ENCODE data around the gene MTIF3. TPM values are rescaled to one million over a fixed set of nuclear protein-coding genes. Genes with fewer than 3 reads are reported as not detected.

The MTIF3 gene
- polyA plus RNA-seq, 1 of the 3 experiments (the other 2 are of a cell fraction), result 29.5 TPM

GRCh38 chr13:27496006-27496405 lies 45.6 kb upstream of the MTIF3 start:
- no peak for TF ChIP-seq JUND (IDR thresholded peaks at IDR 0.05)
- TF ChIP-seq, protein P1, sequence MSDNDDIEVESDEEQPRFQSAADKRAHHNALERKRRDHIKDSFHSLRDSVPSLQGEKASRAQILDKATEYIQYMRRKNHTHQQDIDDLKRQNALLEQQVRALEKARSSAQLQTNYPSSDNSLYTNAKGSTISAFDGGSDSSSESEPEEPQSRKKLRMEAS (IDR thresholded peaks at IDR 0.05; ENCODE audit: low read depth), result no peak
- TF ChIP-seq ELF1 (IDR thresholded peaks at IDR 0.05), result no peak
- no peak for TF ChIP-seq USF2 (IDR thresholded peaks at IDR 0.05; ENCODE audit: borderline replicate concordance, low read depth, low read length)
- Histone ChIP-seq H3K79me2 (ENCODE audit: insufficient read depth) (no peaks in the 10 kb centered on the region), H3K4me2 (no peak overlapping the region), H3K4me3 (ENCODE audit: low read depth in 2 of 2, low read length in 1 of 2) (no peak overlapping the region), H3K9me2 (no peaks in the 10 kb centered on the region), H3K9ac (no peak overlapping the region), H3F3A (replicated peaks; ENCODE audit: insufficient read depth) (no peaks in the 10 kb centered on the region), H2AFZ (ENCODE audit: low read depth) (no peak overlapping the region), H4K20me1 (ENCODE audit: insufficient read depth) (no peaks in the 10 kb centered on the region), H3K27ac (ENCODE audit: low read depth in 2 of 2, low read length in 1 of 2) (no peak overlapping the region), H3K36me3 (replicated peaks in 1 of 2; ENCODE audit: control insufficient read depth in 1 of 2, insufficient read depth in 2 of 2, low read length in 1 of 2) (no peaks in the 10 kb centered on the region), H3K4me1 (ENCODE audit: control insufficient read depth in 1 of 2, insufficient read depth in 2 of 2, low read depth in 1 of 2, low read length in 1 of 2) (no peaks in the 10 kb centered on the region; a peak in 1 of 4 replicates), H3K9me3 (no peaks in the 10 kb centered on the region), H3K27me3 (ENCODE audit: insufficient read depth) (peaks cover 39% of the 10 kb centered on the region)
- WGBS (ENCODE audit: low lambda C conversion rate), result 9% methylated on average over 4 of the region's 4 CpGs
- CTCF ChIA-PET, result interaction anchor here (0.9 kb wide), 1 partner anchor 17 kb away, joined by 3 read pairs; no protein-coding TSS in a partner anchor
- POLR2A ChIA-PET, result no interaction called here
- no peak for DNase-seq

DNA sequence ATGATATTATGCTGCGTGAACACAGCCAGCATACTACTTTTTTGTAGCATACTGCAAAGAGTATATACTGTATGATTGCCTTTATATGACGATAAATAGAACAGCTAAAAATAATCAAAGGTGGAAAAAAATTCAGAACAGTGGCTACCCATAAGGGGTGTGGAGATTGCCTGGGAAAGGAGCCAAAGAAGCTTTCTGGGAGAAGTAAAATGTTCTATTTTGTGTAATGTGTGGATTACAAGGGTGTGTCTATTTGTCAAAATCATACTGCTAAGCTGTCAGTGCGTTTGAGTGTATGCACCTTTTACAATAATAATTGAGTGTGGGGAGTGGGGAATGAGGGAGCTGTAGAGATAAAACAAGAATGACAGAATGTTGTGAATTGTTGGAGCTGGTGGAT lies 45.2 kb upstream of the MTIF3 start:
- Histone ChIP-seq H2AFZ (ENCODE audit: low read depth) (no peak overlapping the region), H3K27me3 (ENCODE audit: insufficient read depth) (peaks cover 39% of the 10 kb centered on the region), H4K20me1 (ENCODE audit: insufficient read depth) (no peaks in the 10 kb centered on the region), H3K27ac (ENCODE audit: low read depth in 2 of 2, low read length in 1 of 2) (no peak overlapping the region), H3K4me1 (ENCODE audit: control insufficient read depth in 1 of 2, insufficient read depth in 2 of 2, low read depth in 1 of 2, low read length in 1 of 2) (no peaks in the 10 kb centered on the region), H3K4me3 (ENCODE audit: low read depth in 2 of 2, low read length in 1 of 2) (no peak overlapping the region), H3K9me2 (no peaks in the 10 kb centered on the region), H3K9ac (no peak overlapping the region), H3K4me2 (no peak overlapping the region), H3K79me2 (ENCODE audit: insufficient read depth) (no peaks in the 10 kb centered on the region), H3F3A (replicated peaks; ENCODE audit: insufficient read depth) (no peaks in the 10 kb centered on the region), H3K36me3 (replicated peaks in 1 of 2; ENCODE audit: control insufficient read depth in 1 of 2, insufficient read depth in 2 of 2, low read length in 1 of 2) (no peaks in the 10 kb centered on the region), H3K9me3 (no peaks in the 10 kb centered on the region)
- WGBS (ENCODE audit: low lambda C conversion rate), result 18% methylated on average over 3 of the region's 3 CpGs
- POLR2A ChIA-PET, result no interaction called here
- CTCF ChIA-PET, result interaction anchor here (0.9 kb wide), 1 partner anchor 16 kb away, joined by 3 read pairs; no protein-coding TSS in a partner anchor
- TF ChIP-seq EP300 (IDR thresholded peaks at IDR 0.05; ENCODE audit: borderline replicate concordance in 1 of 2, low read depth in 1 of 2, low read length in 1 of 2) (no peak), REST (IDR thresholded peaks at IDR 0.05; ENCODE audit: low read depth, low read length) (no peak), RAD21 (IDR thresholded peaks at IDR 0.05; ENCODE audit: low read length) (no peak), USF2 (IDR thresholded peaks at IDR 0.05; ENCODE audit: borderline replicate concordance, low read depth, low read length) (no peak), FOSL2 (IDR thresholded peaks at IDR 0.05; ENCODE audit: borderline replicate concordance, low read depth) (no peak), SIN3A (IDR thresholded peaks at IDR 0.05; ENCODE audit: borderline replicate concordance, low read depth, low read length) (no peak), TCF12 (IDR thresholded peaks at IDR 0.05) (no peak), JUND (IDR thresholded peaks at IDR 0.05) (no peak), NRF1 (IDR thresholded peaks at IDR 0.05; ENCODE audit: low read depth, low read length) (no peak), NFIC (IDR thresholded peaks at IDR 0.05; ENCODE audit: borderline replicate concordance) (no peak)
- TF ChIP-seq, protein P2, sequence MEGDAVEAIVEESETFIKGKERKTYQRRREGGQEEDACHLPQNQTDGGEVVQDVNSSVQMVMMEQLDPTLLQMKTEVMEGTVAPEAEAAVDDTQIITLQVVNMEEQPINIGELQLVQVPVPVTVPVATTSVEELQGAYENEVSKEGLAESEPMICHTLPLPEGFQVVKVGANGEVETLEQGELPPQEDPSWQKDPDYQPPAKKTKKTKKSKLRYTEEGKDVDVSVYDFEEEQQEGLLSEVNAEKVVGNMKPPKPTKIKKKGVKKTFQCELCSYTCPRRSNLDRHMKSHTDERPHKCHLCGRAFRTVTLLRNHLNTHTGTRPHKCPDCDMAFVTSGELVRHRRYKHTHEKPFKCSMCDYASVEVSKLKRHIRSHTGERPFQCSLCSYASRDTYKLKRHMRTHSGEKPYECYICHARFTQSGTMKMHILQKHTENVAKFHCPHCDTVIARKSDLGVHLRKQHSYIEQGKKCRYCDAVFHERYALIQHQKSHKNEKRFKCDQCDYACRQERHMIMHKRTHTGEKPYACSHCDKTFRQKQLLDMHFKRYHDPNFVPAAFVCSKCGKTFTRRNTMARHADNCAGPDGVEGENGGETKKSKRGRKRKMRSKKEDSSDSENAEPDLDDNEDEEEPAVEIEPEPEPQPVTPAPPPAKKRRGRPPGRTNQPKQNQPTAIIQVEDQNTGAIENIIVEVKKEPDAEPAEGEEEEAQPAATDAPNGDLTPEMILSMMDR (IDR thresholded peaks at IDR 0.05), result no peak
- TF ChIP-seq, protein P3, sequence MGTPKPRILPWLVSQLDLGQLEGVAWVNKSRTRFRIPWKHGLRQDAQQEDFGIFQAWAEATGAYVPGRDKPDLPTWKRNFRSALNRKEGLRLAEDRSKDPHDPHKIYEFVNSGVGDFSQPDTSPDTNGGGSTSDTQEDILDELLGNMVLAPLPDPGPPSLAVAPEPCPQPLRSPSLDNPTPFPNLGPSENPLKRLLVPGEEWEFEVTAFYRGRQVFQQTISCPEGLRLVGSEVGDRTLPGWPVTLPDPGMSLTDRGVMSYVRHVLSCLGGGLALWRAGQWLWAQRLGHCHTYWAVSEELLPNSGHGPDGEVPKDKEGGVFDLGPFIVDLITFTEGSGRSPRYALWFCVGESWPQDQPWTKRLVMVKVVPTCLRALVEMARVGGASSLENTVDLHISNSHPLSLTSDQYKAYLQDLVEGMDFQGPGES (IDR thresholded peaks at IDR 0.05; ENCODE audit: low read depth, low read length), result no peak
- TF ChIP-seq, protein P1 (IDR thresholded peaks at IDR 0.05; ENCODE audit: low read depth), result no peak
- no peak for DNase-seq
